HG02970 (cell line): ENCODE data around the gene SELENOT.
"Not testable (repeated sequence)": the region's sequence is repeated elsewhere in the genome, so short reads cannot be mapped to it uniquely, and the experiment has no call there.

Experiments
- ATAC-seq: cut with Tn5 transposase; IDR thresholded peaks from one replicate; pipeline ENCODE4 v1.9.1; 2021; ENCODE audit warnings: mild to moderate bottlenecking, moderate library complexity, moderate number of reproducible peaks; ENCODE audit not compliant: unreplicated experiment, low FRiP score

Gene SELENOT

GRCh38 chr3:150607267-150608065 is 4.3 kb downstream of the SELENOT start:
- ATAC-seq = no peak

GRCh38 chr3:150609988-150610387 is 6.9 kb downstream of the SELENOT start:
- ATAC-seq = no peak

- ATAC-seq = no peak
Observed at GRCh38 chr3:150610785-150611184, 7.7 kb downstream of the SELENOT start.

GRCh38 chr3:150611666-150612065 is 8.5 kb downstream of the SELENOT start:
- no peak for ATAC-seq

GRCh38 chr3:150612494-150612893 is 9.4 kb downstream of the SELENOT start:
- ATAC-seq = no peak

- no peak for ATAC-seq
Observed at GRCh38 chr3:150613034-150613433, 9.9 kb downstream of the SELENOT start.

- ATAC-seq = no peak
Observed at GRCh38 chr3:150613709-150614480, 10.8 kb downstream of the SELENOT start.

GRCh38 chr3:150620002-150620689 is 17.0 kb downstream of the SELENOT start:
- ATAC-seq = no peak

- ATAC-seq = not testable (repeated sequence)
Observed at GRCh38 chr3:150622955-150623354, 19.8 kb downstream of the SELENOT start.

- no peak for ATAC-seq
Observed at GRCh38 chr3:150623945-150624344, 20.8 kb downstream of the SELENOT start.

- ATAC-seq = no peak
Observed at GRCh38 chr3:150626148-150626930, 23.2 kb downstream of the SELENOT start.

- no peak for ATAC-seq
Observed at GRCh38 chr3:150627557-150627956, 24.4 kb downstream of the SELENOT start.

GRCh38 chr3:150631515-150632221 is 28.5 kb downstream of the SELENOT start:
- ATAC-seq = no peak

GRCh38 chr3:150635076-150635475 is 32.0 kb downstream of the SELENOT start:
- no peak for ATAC-seq

- no peak for ATAC-seq
Observed at GRCh38 chr3:150635526-150635925, 32.4 kb downstream of the SELENOT start.

- ATAC-seq = no peak
Observed at GRCh38 chr3:150636258-150636657, 33.1 kb downstream of the SELENOT start.

GRCh38 chr3:150639262-150639661 is 36.1 kb downstream of the SELENOT start:
- no peak for ATAC-seq

- ATAC-seq = no peak
Observed at GRCh38 chr3:150640256-150640655, 37.1 kb downstream of the SELENOT start.

- ATAC-seq = no peak
Observed at GRCh38 chr3:150653110-150653561, 50.0 kb downstream of the SELENOT start.

GRCh38 chr3:150656316-150656715 is 53.2 kb downstream of the SELENOT start:
- no peak for ATAC-seq
